Vagina (tissue), 2 donors: ENCODE results near the gene RNF32. TPM values are rescaled to one million over a fixed set of nuclear protein-coding genes. Genes with fewer than 3 reads are reported as not detected.

Experiments used
- DNase-seq, 2 donors: peaks; one replicate each; pipeline ENCODE4 v3.0.0-alpha.2; 2017; ENCODE audit errors: extremely low spot score in 2 of 2
- H3K27ac ChIP-seq: fragments of 200-600 bp; sonication (generic); one replicate; pipeline ENCODE4 v1.5.1; 2019
- H3K27me3 ChIP-seq: fragments of 200-600 bp; sonication (generic); one replicate; pipeline ENCODE4 v1.5.1; 2019
- H3K36me3 ChIP-seq, 2 donors: fragments of 200-600 bp; sonication (generic); one replicate each; pipeline ENCODE4 v1.5.1; 2017 to 2019
- H3K4me1 ChIP-seq: fragments of 200-600 bp; sonication (generic); one replicate; pipeline ENCODE4 v1.5.1; 2019
- H3K4me3 ChIP-seq, 2 donors: fragments of 200-600 bp; sonication (generic); 1 replicate in 1 of 2; 2 replicates in 1 of 2; pipeline ENCODE4 v1.5.1; 2016 to 2019
- H3K9me3 ChIP-seq: fragments of 200-600 bp; sonication (generic); one replicate; pipeline ENCODE4 v1.5.1; 2019
- CTCF ChIP-seq, 3 experiments: fragments of 450-650 bp in 2 of 3; fragments of 200-600 bp in 1 of 3; sonication (generic) in 1 of 3; IDR thresholded peaks; one replicate each; pipeline ENCODE4 v1.5.1; 2017 to 2019; ENCODE audit warnings: antibody characterized with exemption in 3 of 3, mild to moderate bottlenecking in 2 of 3, moderate library complexity in 2 of 3
- POLR2A ChIP-seq, 2 donors: fragments of 450-650 bp; IDR thresholded peaks; one replicate each; pipeline ENCODE4 v1.6.1; 2017; ENCODE audit warnings: antibody characterized with exemption in 2 of 2, mild to moderate bottlenecking in 2 of 2, moderate library complexity in 2 of 2
- POLR2AphosphoS5 ChIP-seq, 2 donors: sonication (generic); formaldehyde crosslinking; IDR thresholded peaks; one replicate each; pipeline ENCODE4 v1.9.0; 2017; ENCODE audit warnings: antibody characterized with exemption in 2 of 2, mild to moderate bottlenecking in 2 of 2, low read depth in 1 of 2; ENCODE audit not compliant: insufficient read depth in 1 of 2
- intact Hi-C: fragments of 100-400 bp; cut with DNase I; formaldehyde crosslinking; loops from one replicate; pipeline ENCODE4 v1.15.1; 2023
- total RNA-seq: library from RNA; depleted of rRNA; stranded (reverse); fragments of >200 nt; gene quantifications from one replicate; pipeline ENCODE4 v1.2.3, GENCODE V29; 2016

RNF32 gene
- total RNA-seq, 1 donor from 2014 or later, result not detected

- H3K27me3 ChIP-seq, result no peaks in the 10 kb centered on the region
- H3K4me1 ChIP-seq, result peaks cover 3% of the 10 kb centered on the region
- H3K9me3 ChIP-seq, result no peaks in the 10 kb centered on the region
- intact Hi-C loops, result no loop called here
- no peak overlapping the region for H3K4me3 ChIP-seq
- no peaks in the 10 kb centered on the region for H3K36me3 ChIP-seq
- no peak overlapping the region for H3K27ac ChIP-seq
- TF ChIP-seq POLR2AphosphoS5 (IDR thresholded peaks at IDR 0.05; ENCODE audit: insufficient read depth in 1 of 2, low read depth in 1 of 2), result no peak
- DNase-seq, result no peak
Observed at GRCh38 chr7:156602283-156602682, 38.3 kb upstream of the RNF32 start.

- no peak for DNase-seq
- Histone ChIP-seq H3K4me1 (peaks cover 7% of the 10 kb centered on the region), H3K9me3 (no peaks in the 10 kb centered on the region), H3K27ac (no peak overlapping the region), H3K4me3 (no peak overlapping the region), H3K27me3 (no peaks in the 10 kb centered on the region), H3K36me3 (no peaks in the 10 kb centered on the region)
- TF ChIP-seq CTCF (IDR thresholded peaks at IDR 0.05) (no peak), POLR2AphosphoS5 (IDR thresholded peaks at IDR 0.05; ENCODE audit: insufficient read depth in 1 of 2, low read depth in 1 of 2) (no peak)
- intact Hi-C loops, result no loop called here
Observed at GRCh38 chr7:156603011-156603410, 37.6 kb upstream of the RNF32 start.

GRCh38 chr7:156603629-156604028 lies 36.9 kb upstream of the RNF32 start:
- Histone ChIP-seq H3K4me3 (no peak overlapping the region), H3K36me3 (no peaks in the 10 kb centered on the region)

GRCh38 chr7:156604311-156604710 lies 36.3 kb upstream of the RNF32 start:
- TF ChIP-seq POLR2A (IDR thresholded peaks at IDR 0.05) (no peak), POLR2AphosphoS5 (IDR thresholded peaks at IDR 0.05; ENCODE audit: insufficient read depth in 1 of 2, low read depth in 1 of 2) (no peak), CTCF (IDR thresholded peaks at IDR 0.05) (no peak)
- DNase-seq, result no peak
- Histone ChIP-seq H3K27me3 (no peaks in the 10 kb centered on the region), H3K9me3 (no peaks in the 10 kb centered on the region), H3K4me1 (peaks cover 7% of the 10 kb centered on the region), H3K4me3 (no peak overlapping the region), H3K36me3 (no peaks in the 10 kb centered on the region), H3K27ac (no peak overlapping the region)
- intact Hi-C loops, result no loop called here

More at GRCh38 chr7:156603629-156604028, 36.9 kb upstream of the RNF32 start:
- TF ChIP-seq POLR2A (IDR thresholded peaks at IDR 0.05), result no peak
- TF ChIP-seq POLR2AphosphoS5 (IDR thresholded peaks at IDR 0.05; ENCODE audit: insufficient read depth in 1 of 2, low read depth in 1 of 2), result no peak
- TF ChIP-seq CTCF (IDR thresholded peaks at IDR 0.05), result no peak
- no peaks in the 10 kb centered on the region for H3K9me3 ChIP-seq
- no peak overlapping the region for H3K27ac ChIP-seq
- DNase-seq, result no peak
- intact Hi-C loops, result no loop called here
- peaks cover 7% of the 10 kb centered on the region for H3K4me1 ChIP-seq
- H3K27me3 ChIP-seq, result no peaks in the 10 kb centered on the region

GRCh38 chr7:156604836-156605695 lies 35.5 kb upstream of the RNF32 start:
- DNase-seq, result no peak
- Histone ChIP-seq H3K27ac (no peak overlapping the region), H3K4me3 (no peak overlapping the region), H3K36me3 (no peaks in the 10 kb centered on the region), H3K27me3 (no peaks in the 10 kb centered on the region), H3K9me3 (no peaks in the 10 kb centered on the region), H3K4me1 (peaks cover 7% of the 10 kb centered on the region)
- intact Hi-C loops, result no loop called here
- TF ChIP-seq CTCF (IDR thresholded peaks at IDR 0.05) (no peak), POLR2A (IDR thresholded peaks at IDR 0.05) (no peak)
